Measurements from ENCODE around the gene TRPM8. TPM values are rescaled to one million over a fixed set of nuclear protein-coding genes. Genes with fewer than 3 reads are reported as not detected.

The TRPM8 gene
- total RNA-seq, 2 experiments from 2014 or later = not detected

- H3K27ac Mint-ChIP-seq = no peak overlapping the region
- H3K4me1 Mint-ChIP-seq (ENCODE audit: low read depth) = peaks cover 2% of the 10 kb centered on the region
- CTCF ChIA-PET = no interaction called here
- no peaks in the 10 kb centered on the region for H3K9me3 Mint-ChIP-seq (ENCODE audit: insufficient read depth)
- peaks cover 28% of the 10 kb centered on the region for H3K27me3 Mint-ChIP-seq (ENCODE audit: low read depth)
- DNase-seq = no peak
- H3K36me3 Mint-ChIP-seq (ENCODE audit: low read depth) = no peaks in the 10 kb centered on the region
- no peak for ATAC-seq
- POLR2A ChIA-PET = no interaction called here
- no peak overlapping the region for H3K4me3 Mint-ChIP-seq
Observed at GRCh38 chr2:234060236-234060635, 143.1 kb downstream of the TRPM8 start.

GRCh38 chr2:234061624-234062257 is 144.6 kb downstream of the TRPM8 start:
- DNase-seq (no peak), ATAC-seq (no peak)
- Mint-ChIP-seq H3K27ac (no peak overlapping the region), H3K9me3 (ENCODE audit: insufficient read depth) (no peaks in the 10 kb centered on the region), H3K36me3 (ENCODE audit: low read depth) (no peaks in the 10 kb centered on the region), H3K4me3 (no peak overlapping the region), H3K27me3 (ENCODE audit: low read depth) (peaks cover 25% of the 10 kb centered on the region), H3K4me1 (ENCODE audit: low read depth) (peaks cover 2% of the 10 kb centered on the region)
- ChIA-PET POLR2A (no interaction called here), CTCF (no interaction called here)

- peaks cover 2% of the 10 kb centered on the region for H3K36me3 Mint-ChIP-seq (ENCODE audit: low read depth)
- no peak for DNase-seq
- H3K4me1 Mint-ChIP-seq (ENCODE audit: low read depth) = peaks cover 8% of the 10 kb centered on the region
- peaks cover 17% of the 10 kb centered on the region for H3K27me3 Mint-ChIP-seq (ENCODE audit: low read depth)
- ATAC-seq = no peak
- H3K4me3 Mint-ChIP-seq = no peak overlapping the region
- CTCF ChIA-PET = no interaction called here
- POLR2A ChIA-PET = interaction anchor here (0.6 kb wide), 1 partner anchor 441 kb away, joined by 5 read pairs; no protein-coding TSS in a partner anchor
- H3K9me3 Mint-ChIP-seq (ENCODE audit: insufficient read depth) = peaks cover 8% of the 10 kb centered on the region
- H3K27ac Mint-ChIP-seq = no peak overlapping the region
Observed at GRCh38 chr2:234066587-234066986, 149.4 kb downstream of the TRPM8 start.

Other genes starting within 250 kb of the TRPM8 start
- not detected for gene UGT1A9, start 245.5 kb upstream of the TRPM8 start, total RNA-seq
- not detected for gene UGT1A7, start 235.5 kb upstream of the TRPM8 start, total RNA-seq
- not detected for gene UGT1A6, start 224.5 kb upstream of the TRPM8 start, total RNA-seq
- gene UGT1A5, start 204.5 kb upstream of the TRPM8 start, total RNA-seq = not detected
- not detected for gene UGT1A4, start 198.6 kb upstream of the TRPM8 start, total RNA-seq
- gene UGT1A3, start 188.3 kb upstream of the TRPM8 start, total RNA-seq = not detected
- not detected for gene UGT1A1, start 157.1 kb upstream of the TRPM8 start, total RNA-seq
- gene MROH2A, start 139.0 kb upstream of the TRPM8 start, total RNA-seq = not detected
- 100 to 1,000 TPM; 128 to 135 TPM for gene HJURP, start 62.8 kb upstream of the TRPM8 start, total RNA-seq
- gene SPP2, start 133.3 kb downstream of the TRPM8 start, total RNA-seq = not detected

Data from activated CD8-positive, alpha-beta T cell treated with anti-CD3 and anti-CD28 coated beads, Interleukin-2, amount 10 ng/mL, durations not matched to agents 7 days and 5 days (primary cell).